Measurements from ENCODE around the gene CNPY1. TPM values are rescaled to one million over a fixed set of nuclear protein-coding genes. Genes with fewer than 3 reads are reported as not detected.

The CNPY1 gene
- total RNA-seq, 2 experiments from 2014 or later, result not detected

DNA sequence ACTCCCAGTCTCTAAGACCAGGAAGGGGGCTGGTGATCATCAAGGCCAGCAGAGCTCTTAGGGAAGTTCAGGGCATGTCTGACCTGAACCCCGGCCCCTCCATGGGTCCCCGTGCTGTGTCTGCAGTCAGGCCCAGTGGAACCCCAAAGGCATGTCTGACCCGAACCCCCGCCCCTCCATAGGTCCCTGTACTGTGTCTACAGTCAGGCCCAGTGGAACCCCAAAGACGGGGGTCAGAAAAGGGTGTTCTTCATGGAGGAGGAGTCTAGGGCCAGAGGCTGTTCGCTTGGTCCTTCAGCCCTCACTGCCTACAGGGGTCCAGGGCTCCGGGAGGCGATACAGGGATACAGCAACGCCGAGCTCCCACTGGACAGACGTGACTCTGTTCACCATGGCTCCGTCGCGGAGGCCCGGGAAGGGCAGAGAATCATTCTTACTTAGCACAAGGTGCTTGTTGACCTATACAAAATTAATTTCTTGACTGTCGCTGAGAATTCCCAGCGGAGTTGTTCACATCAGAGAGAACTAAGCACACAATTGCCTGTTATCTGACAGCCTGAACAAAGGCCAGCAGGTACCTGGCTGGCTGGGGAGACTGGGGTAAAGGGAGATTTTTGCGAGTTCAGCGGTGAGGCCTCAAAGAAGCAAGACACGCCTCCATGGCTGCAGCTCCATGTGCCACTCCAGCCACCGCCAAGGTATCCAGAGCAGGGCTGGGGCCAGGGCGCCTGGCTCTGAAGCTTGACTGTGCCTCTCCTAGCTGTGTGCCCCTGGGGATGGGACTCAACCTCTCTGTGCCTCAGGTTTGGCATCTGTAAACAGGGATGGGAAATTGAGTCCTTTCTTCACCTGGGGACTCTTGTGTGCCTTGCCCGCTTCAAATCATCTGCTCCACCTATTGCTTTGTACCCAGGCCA lies 61.6 kb downstream of the CNPY1 start:
- H3K27me3 Mint-ChIP-seq, result peaks cover 53% of the 10 kb centered on the region
- H3K9me3 Mint-ChIP-seq, result no peaks in the 10 kb centered on the region
- ChIA-PET CTCF (no interaction called here), POLR2A (no interaction called here)
- Histone ChIP-seq H3K9me3 (ENCODE audit: control insufficient read depth in 1 of 2, insufficient read depth in 1 of 2, low read length in 2 of 2) (peaks cover 0 to 6% of the 10 kb centered on the region in 2 experiments), H3K27ac (ENCODE audit: low read depth in 1 of 2, low read length in 2 of 2) (no peak overlapping the region), H3K4me1 (ENCODE audit: insufficient read depth, low read length) (no peaks in the 10 kb centered on the region), H3K27me3 (ENCODE audit: control insufficient read depth in 1 of 2, insufficient read depth in 2 of 2, low read length in 2 of 2) (peaks cover 4 to 21% of the 10 kb centered on the region in 2 experiments), H3K36me3 (ENCODE audit: insufficient read depth, low read length) (no peaks in the 10 kb centered on the region), H3K4me3 (ENCODE audit: low read length) (no peak overlapping the region)
- peaks cover 10% of the 10 kb centered on the region for H3K4me1 Mint-ChIP-seq (ENCODE audit: low read depth)
- H3K27ac Mint-ChIP-seq, result no peak overlapping the region
- no peak overlapping the region for H3K4me3 Mint-ChIP-seq
- TF ChIP-seq, protein P1, sequence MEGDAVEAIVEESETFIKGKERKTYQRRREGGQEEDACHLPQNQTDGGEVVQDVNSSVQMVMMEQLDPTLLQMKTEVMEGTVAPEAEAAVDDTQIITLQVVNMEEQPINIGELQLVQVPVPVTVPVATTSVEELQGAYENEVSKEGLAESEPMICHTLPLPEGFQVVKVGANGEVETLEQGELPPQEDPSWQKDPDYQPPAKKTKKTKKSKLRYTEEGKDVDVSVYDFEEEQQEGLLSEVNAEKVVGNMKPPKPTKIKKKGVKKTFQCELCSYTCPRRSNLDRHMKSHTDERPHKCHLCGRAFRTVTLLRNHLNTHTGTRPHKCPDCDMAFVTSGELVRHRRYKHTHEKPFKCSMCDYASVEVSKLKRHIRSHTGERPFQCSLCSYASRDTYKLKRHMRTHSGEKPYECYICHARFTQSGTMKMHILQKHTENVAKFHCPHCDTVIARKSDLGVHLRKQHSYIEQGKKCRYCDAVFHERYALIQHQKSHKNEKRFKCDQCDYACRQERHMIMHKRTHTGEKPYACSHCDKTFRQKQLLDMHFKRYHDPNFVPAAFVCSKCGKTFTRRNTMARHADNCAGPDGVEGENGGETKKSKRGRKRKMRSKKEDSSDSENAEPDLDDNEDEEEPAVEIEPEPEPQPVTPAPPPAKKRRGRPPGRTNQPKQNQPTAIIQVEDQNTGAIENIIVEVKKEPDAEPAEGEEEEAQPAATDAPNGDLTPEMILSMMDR (IDR thresholded peaks at IDR 0.05), result no peak
- intact Hi-C loops (cut with DNase I, micrococcal nuclease), result no loop called here
- DNase-seq (no peak), ATAC-seq (ENCODE audit: poor library complexity) (no peak)
- no peaks in the 10 kb centered on the region for H3K36me3 Mint-ChIP-seq (ENCODE audit: low read depth)

DNA sequence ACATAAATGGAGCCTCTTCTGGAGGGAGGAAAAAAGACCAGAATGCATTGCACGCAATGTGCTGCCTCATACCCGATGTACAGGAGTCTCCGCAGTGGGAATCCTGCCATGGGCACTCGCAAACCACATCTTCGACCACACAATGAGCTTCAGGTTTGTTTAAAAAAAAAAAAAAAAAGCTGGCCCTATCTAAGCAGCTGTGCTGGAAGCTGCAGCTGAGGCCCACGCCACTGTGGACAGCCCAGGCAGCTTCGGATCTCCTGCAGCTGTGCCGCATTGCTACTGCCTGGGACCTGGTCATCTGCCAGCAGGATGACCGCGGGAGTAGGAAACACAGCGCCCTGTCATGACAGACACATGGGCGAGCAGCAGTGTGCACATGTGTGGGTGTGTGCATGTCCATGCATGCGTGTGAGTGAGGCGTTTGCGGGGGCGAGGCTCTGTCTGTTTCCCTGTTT lies 62.5 kb downstream of the CNPY1 start:
- no peaks in the 10 kb centered on the region for H3K9me3 Mint-ChIP-seq
- H3K27ac ChIP-seq (ENCODE audit: low read depth in 1 of 2, low read length in 2 of 2), result no peak overlapping the region
- H3K27me3 ChIP-seq (ENCODE audit: control insufficient read depth in 1 of 2, insufficient read depth in 2 of 2, low read length in 2 of 2), result peaks cover 4 to 18% of the 10 kb centered on the region in 2 experiments
- H3K36me3 Mint-ChIP-seq (ENCODE audit: low read depth), result no peaks in the 10 kb centered on the region
- TF ChIP-seq, protein P1 (IDR thresholded peaks at IDR 0.05), result no peak
- H3K36me3 ChIP-seq (ENCODE audit: insufficient read depth, low read length), result no peaks in the 10 kb centered on the region
- no peak overlapping the region for H3K4me3 Mint-ChIP-seq
- no peak overlapping the region for H3K4me3 ChIP-seq (ENCODE audit: low read length)
- intact Hi-C loops (cut with DNase I, micrococcal nuclease), result no loop called here
- no peak overlapping the region for H3K27ac Mint-ChIP-seq
- peaks cover 10% of the 10 kb centered on the region for H3K4me1 Mint-ChIP-seq (ENCODE audit: low read depth)
- ChIA-PET POLR2A (no interaction called here), CTCF (no interaction called here)
- peaks cover 0 to 6% of the 10 kb centered on the region in 2 experiments for H3K9me3 ChIP-seq (ENCODE audit: control insufficient read depth in 1 of 2, insufficient read depth in 1 of 2, low read length in 2 of 2)
- DNase-seq, result no peak
- peaks cover 53% of the 10 kb centered on the region for H3K27me3 Mint-ChIP-seq
- H3K4me1 ChIP-seq (ENCODE audit: insufficient read depth, low read length), result no peaks in the 10 kb centered on the region
- ATAC-seq (ENCODE audit: poor library complexity), result no peak

DNA sequence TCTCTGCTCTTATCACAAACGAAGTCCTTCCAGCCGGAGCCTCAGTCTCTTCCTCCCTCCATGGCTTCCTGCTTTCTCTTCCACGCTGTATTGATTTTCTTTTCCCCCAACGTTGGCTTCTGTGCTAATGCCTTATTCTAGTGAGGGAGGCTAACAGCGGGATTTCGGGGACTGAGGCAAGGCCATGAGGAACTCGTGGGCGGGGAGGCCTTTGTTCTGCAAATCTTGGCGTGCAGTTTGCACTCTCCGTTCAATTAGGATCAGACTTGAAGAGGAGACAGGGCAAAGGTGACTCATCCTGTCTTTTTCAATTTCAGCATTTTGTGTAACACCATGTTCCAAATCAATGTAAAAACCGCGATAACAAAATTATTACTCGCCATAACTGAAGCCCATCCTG lies 63.1 kb downstream of the CNPY1 start:
- Mint-ChIP-seq H3K27ac (peak overlapping the region; percentile 49), H3K36me3 (ENCODE audit: low read depth) (no peaks in the 10 kb centered on the region), H3K9me3 (no peaks in the 10 kb centered on the region), H3K4me1 (ENCODE audit: low read depth) (peaks cover 10% of the 10 kb centered on the region), H3K27me3 (peaks cover 55% of the 10 kb centered on the region), H3K4me3 (no peak overlapping the region)
- H3K4me1 ChIP-seq (ENCODE audit: insufficient read depth, low read length), result no peaks in the 10 kb centered on the region
- no peaks in the 10 kb centered on the region for H3K36me3 ChIP-seq (ENCODE audit: insufficient read depth, low read length)
- H3K9me3 ChIP-seq (ENCODE audit: control insufficient read depth in 1 of 2, insufficient read depth in 1 of 2, low read length in 2 of 2), result peaks cover 0 to 6% of the 10 kb centered on the region in 2 experiments
- peaks cover 4 to 18% of the 10 kb centered on the region in 2 experiments for H3K27me3 ChIP-seq (ENCODE audit: control insufficient read depth in 1 of 2, insufficient read depth in 2 of 2, low read length in 2 of 2)
- H3K27ac ChIP-seq (ENCODE audit: low read depth in 1 of 2, low read length in 2 of 2), result no peak overlapping the region
- CTCF ChIA-PET, result no interaction called here
- intact Hi-C loops (cut with DNase I, micrococcal nuclease), result no loop called here
- POLR2A ChIA-PET, result no interaction called here
- DNase-seq, result no peak
- H3K4me3 ChIP-seq (ENCODE audit: low read length), result peak overlapping the region; percentile 15
- TF ChIP-seq, protein P1 (IDR thresholded peaks at IDR 0.05), result no peak
- peak; percentile 15 for ATAC-seq (ENCODE audit: poor library complexity)

All from CD4-positive, alpha-beta T cell (primary cell).